ENCODE results near the gene GYPC. TPM values are rescaled to one million over a fixed set of nuclear protein-coding genes. Genes with fewer than 3 reads are reported as not detected.

The GYPC gene
- total and polyA plus RNA-seq, 8 donors, result 13.0 to 75.4 (median 22.8) TPM

- no peak overlapping the region for H3K4me3 ChIP-seq
- DNase-seq (no peak), FAIRE-seq (no peak), ATAC-seq (no peak)
- H3K4me1 ChIP-seq, result no peaks in the 10 kb centered on the region
- no peaks in the 10 kb centered on the region for H3K9me3 ChIP-seq
- H3K27ac ChIP-seq, result no peak overlapping the region
- TF ChIP-seq, protein P1, sequence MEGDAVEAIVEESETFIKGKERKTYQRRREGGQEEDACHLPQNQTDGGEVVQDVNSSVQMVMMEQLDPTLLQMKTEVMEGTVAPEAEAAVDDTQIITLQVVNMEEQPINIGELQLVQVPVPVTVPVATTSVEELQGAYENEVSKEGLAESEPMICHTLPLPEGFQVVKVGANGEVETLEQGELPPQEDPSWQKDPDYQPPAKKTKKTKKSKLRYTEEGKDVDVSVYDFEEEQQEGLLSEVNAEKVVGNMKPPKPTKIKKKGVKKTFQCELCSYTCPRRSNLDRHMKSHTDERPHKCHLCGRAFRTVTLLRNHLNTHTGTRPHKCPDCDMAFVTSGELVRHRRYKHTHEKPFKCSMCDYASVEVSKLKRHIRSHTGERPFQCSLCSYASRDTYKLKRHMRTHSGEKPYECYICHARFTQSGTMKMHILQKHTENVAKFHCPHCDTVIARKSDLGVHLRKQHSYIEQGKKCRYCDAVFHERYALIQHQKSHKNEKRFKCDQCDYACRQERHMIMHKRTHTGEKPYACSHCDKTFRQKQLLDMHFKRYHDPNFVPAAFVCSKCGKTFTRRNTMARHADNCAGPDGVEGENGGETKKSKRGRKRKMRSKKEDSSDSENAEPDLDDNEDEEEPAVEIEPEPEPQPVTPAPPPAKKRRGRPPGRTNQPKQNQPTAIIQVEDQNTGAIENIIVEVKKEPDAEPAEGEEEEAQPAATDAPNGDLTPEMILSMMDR (IDR thresholded peaks at IDR 0.05), result no peak
- intact Hi-C loops (cut with DNase I), result no loop called here
- no peaks in the 10 kb centered on the region for H3K36me3 ChIP-seq
- 55 to 61% methylated on average over 7 of the region's 7 CpGs for WGBS, 2 donors
- H3K27me3 ChIP-seq, result no peaks in the 10 kb centered on the region
These were observed 76.8 kb downstream of the GYPC start for GRCh38 chr2:126732682-126733245.

- 55 to 68% methylated on average over 1 of the region's 1 CpG for WGBS, 2 donors
- intact Hi-C loops (cut with DNase I), result no loop called here
- Histone ChIP-seq H3K27me3 (no peaks in the 10 kb centered on the region), H3K4me3 (no peak overlapping the region), H3K36me3 (no peaks in the 10 kb centered on the region), H3K4me1 (no peaks in the 10 kb centered on the region), H3K9me3 (no peaks in the 10 kb centered on the region), H3K27ac (no peak overlapping the region)
- FAIRE-seq (no peak), ATAC-seq (no peak), DNase-seq (no peak)
- TF ChIP-seq, protein P1 (IDR thresholded peaks at IDR 0.05), result no peak
These were observed 77.8 kb downstream of the GYPC start for GRCh38 chr2:126733795-126734194.

DNA sequence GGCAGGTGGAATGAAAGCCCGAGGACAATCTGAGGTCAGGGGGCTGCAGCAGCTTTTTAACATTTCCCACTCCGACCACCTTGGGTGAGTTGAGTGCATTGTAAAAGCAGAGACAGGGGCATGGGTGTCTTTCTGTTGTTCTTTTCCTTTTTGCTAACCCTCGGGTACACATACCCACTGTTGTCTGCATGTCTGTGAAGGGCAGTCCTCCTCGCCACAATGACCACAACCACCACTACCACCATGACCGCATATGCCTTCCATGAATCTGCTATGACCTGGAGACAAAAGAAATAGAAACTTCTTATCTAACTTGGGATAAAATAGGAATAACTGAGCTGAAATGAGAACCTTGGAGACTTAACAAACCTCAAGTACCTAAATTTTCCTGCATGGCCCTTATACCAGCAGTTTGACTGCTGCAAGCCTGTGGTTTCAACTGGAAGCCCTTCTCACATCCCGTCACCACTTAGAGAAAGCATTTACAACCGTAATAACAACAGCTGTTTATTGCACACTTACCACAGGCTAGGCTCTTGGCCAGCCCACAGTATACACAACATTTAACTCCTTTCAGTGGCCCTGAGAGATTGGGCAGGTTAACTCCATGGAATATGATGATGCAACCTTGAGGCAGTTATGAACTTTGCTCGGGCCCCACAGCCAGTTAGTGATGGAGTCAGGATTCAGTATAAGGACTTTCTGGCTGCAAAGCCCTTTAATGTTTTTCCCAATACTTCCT is 80.3 kb downstream of the GYPC start:
- DNase-seq (no peak), ATAC-seq (no peak), FAIRE-seq (no peak)
- no peaks in the 10 kb centered on the region for H3K27me3 ChIP-seq
- 49 to 62% methylated on average over 8 of the region's 8 CpGs for WGBS, 2 donors
- H3K36me3 ChIP-seq, result no peaks in the 10 kb centered on the region
- no peak overlapping the region for H3K27ac ChIP-seq
- TF ChIP-seq, protein P1 (IDR thresholded peaks at IDR 0.05), result no peak
- H3K4me3 ChIP-seq, result no peak overlapping the region
- no peaks in the 10 kb centered on the region for H3K4me1 ChIP-seq
- H3K9me3 ChIP-seq, result no peaks in the 10 kb centered on the region
- intact Hi-C loops (cut with DNase I), result no loop called here

GRCh38 chr2:126739141-126739540 is 83.2 kb downstream of the GYPC start:
- TF ChIP-seq, protein P1 (IDR thresholded peaks at IDR 0.05), result no peak
- Histone ChIP-seq H3K36me3 (no peaks in the 10 kb centered on the region), H3K4me3 (no peak overlapping the region), H3K9me3 (no peaks in the 10 kb centered on the region), H3K4me1 (no peaks in the 10 kb centered on the region), H3K27ac (no peak overlapping the region), H3K27me3 (no peaks in the 10 kb centered on the region)
- intact Hi-C loops (cut with DNase I), result no loop called here
- no peak for DNase-seq
- WGBS, 2 donors, result 95 to 100% methylated on average over 1 of the region's 1 CpG
- ATAC-seq, result no peak
- FAIRE-seq, result no peak

GRCh38 chr2:126744640-126745039 is 88.7 kb downstream of the GYPC start:
- ATAC-seq, result no peak
- DNase-seq, result no peak
- 81 to 89% methylated on average over 3 of the region's 3 CpGs for WGBS, 2 donors

More at GRCh38 chr2:126744640-126745039, 88.7 kb downstream of the GYPC start:
- H3K4me3 ChIP-seq, result no peak overlapping the region
- H3K9me3 ChIP-seq, result no peaks in the 10 kb centered on the region
- intact Hi-C loops (cut with DNase I), result no loop called here
- H3K4me1 ChIP-seq, result no peaks in the 10 kb centered on the region
- no peaks in the 10 kb centered on the region for H3K27me3 ChIP-seq
- no peak overlapping the region for H3K27ac ChIP-seq
- no peaks in the 10 kb centered on the region for H3K36me3 ChIP-seq
- TF ChIP-seq, protein P1 (IDR thresholded peaks at IDR 0.05), result no peak
- FAIRE-seq, result no peak

All from pancreas (tissue), 10 donors.